DOHH2 (cell line): ENCODE data around the gene SPINT2.

Experiments used
- EZH2phosphoT487 ChIP-seq: fragments of 200-600 bp; sonication (generic); IDR thresholded peaks from 2 replicates; pipeline ENCODE4 v1.6.1; 2017; ENCODE audit warnings: borderline replicate concordance, mild to moderate bottlenecking, antibody characterized with exemption, low read length, moderate library complexity, mixed read lengths
- TF ChIP-seq, protein P1 (sequence below): fragments of 200-600 bp; sonication (generic); IDR thresholded peaks from one replicate; pipeline ENCODE4 v1.5.1; 2014; ENCODE audit warnings: antibody characterized with exemption, mild to moderate bottlenecking, low read depth, low read length; ENCODE audit not compliant: poor library complexity, severe bottlenecking

DNA sequence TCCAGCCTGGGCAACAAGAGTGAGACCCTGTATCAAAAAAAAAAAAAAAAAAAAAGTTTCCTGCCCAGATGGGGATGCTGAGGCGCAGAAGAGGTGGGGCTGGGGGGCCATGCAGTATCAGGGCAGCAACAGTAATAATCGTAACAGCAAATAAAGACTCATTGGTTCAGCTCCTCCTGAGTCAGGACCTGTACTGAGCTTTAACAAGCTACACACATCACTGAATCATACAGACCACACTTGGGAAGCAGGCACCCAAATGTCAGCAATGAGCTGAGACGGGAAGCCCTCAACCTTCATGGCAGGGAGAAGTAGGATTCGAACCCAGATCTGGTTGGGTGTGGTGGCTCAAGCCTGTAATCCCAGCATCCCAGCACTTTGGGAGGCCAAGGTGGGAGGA lies 29.8 kb upstream of the SPINT2 start:
- TF ChIP-seq, protein P1, sequence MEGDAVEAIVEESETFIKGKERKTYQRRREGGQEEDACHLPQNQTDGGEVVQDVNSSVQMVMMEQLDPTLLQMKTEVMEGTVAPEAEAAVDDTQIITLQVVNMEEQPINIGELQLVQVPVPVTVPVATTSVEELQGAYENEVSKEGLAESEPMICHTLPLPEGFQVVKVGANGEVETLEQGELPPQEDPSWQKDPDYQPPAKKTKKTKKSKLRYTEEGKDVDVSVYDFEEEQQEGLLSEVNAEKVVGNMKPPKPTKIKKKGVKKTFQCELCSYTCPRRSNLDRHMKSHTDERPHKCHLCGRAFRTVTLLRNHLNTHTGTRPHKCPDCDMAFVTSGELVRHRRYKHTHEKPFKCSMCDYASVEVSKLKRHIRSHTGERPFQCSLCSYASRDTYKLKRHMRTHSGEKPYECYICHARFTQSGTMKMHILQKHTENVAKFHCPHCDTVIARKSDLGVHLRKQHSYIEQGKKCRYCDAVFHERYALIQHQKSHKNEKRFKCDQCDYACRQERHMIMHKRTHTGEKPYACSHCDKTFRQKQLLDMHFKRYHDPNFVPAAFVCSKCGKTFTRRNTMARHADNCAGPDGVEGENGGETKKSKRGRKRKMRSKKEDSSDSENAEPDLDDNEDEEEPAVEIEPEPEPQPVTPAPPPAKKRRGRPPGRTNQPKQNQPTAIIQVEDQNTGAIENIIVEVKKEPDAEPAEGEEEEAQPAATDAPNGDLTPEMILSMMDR: no peak
- no peak for TF ChIP-seq EZH2phosphoT487
